HL-60/S4 treated with phorbol 12-myristate 13-acetate at 8.2 ng/mL for 4 days and 3 days (cell line): ENCODE results near the gene TRIM3.

Experiments
- in situ Hi-C: fragments of 300-500 bp; cut with MboI; formaldehyde crosslinking; loops from 2 replicates; pipeline ENCODE4 v1.15.0; 2022; ENCODE audit warnings: low sequenced_read_pairs

TRIM3 gene

DNA sequence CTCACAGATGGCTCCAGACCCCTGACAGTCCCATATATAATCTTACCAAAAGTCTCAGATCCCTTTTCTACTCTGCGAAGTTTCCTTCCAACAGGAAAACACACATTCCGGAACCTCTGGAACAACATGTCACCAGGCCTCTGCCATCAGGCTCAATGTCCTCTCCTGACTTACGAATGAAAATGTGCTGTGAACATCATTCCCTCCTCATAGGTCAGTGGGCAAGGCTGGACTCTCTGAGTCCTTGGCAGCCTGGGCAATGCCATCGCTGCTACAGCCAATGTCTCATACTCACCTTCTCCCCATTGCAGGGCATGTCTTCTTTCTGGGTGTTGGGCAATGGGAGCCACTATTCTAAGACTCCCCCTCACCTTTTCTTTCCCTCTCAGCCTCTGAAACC lies 31.3 kb downstream of the TRIM3 start:
- in situ Hi-C loops, result no loop called here

DNA sequence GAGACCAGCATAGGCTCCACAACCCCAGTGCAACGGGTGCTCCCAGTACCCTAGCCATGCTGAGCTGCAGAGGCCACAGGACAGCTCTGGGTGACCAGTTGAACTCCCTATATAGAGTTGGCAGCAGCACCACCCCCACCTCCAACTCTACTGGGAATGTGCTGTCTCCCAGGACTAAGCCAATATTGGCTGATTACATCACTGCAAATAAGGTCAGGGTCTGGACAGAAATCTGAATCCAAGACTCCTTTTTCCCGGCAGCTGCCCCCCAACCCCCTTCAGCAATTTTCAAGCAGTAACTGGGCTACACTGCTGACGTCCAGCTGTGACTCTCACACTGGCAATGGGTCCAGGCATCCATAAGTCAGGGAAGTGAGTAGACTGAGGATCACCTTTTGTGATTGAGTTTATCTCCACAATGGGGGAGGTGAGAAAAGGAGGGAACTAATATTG lies 32.8 kb downstream of the TRIM3 start, which contains the start of gene HPX:
HPX (minus strand) TSS at position 82 of the 453 bp plus-strand sequence; CDS start at position 58, 24 bp downstream.
- in situ Hi-C loops, result no loop called here

DNA sequence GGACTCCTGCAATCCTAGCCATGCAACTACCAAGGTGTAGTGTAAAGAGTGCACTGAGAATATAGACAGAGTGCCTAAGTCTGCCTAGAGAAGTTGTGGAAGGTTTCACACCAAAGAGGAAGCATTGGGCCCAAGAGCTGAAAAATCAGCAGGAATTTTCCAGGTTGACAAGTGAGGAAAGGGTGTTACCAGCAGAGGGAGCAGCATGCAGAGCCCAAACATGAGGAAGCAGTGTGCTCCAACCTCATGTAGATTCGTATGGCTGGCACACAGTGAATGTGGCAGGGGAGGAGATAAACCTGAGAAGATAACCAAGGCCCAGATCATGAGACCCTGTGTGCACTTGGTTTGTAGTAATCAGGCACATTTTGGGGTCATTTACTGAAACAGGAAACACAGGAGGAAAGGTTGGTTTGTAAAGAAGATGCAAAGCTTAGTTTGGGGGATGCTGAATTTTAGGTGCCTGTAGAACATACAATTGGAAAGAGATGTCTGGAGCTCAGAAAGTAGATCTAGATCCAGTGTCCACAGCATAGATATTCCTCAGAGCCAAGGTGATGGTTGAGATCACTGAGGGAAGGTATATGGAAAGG lies 34.7 kb downstream of the TRIM3 start:
- in situ Hi-C loops, result no loop called here

DNA sequence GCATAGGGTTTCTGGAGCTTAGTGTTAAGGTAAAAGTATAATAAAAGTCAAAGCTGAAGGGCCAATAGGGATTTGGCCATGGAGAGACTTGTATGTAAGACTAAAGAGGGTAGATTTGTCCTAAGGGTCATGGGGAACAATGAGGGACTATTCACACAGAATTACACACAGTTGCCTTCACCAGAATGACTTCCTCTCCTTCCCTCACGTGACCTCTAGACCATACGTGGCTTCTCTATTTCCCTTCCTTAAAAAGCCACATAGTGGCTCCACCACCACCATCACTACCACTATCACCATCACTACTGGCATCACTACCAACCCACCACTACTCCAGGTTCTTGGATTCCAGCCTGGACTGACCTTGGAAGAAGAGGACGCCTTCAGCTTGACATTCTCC lies 35.7 kb downstream of the TRIM3 start:
- in situ Hi-C loops, result no loop called here

DNA sequence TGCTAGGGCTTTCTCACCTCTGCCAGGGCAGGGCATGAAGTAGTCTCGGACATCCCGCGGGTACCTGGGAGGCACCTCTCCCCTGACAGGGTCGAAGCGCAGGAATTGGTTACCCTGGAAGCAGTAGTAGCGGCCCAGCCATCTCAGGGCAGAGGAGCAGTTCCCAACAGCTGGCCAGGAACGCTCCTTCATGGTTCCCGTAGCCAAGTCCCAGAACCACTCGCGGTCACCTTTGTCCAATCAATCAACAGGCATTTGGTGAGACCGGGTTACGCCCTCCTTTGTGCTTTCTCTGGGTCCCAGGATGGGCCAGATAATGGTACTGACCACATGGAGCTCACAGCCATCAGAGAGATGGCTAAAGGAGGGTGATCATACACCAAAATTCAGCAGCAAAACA lies 36.3 kb downstream of the TRIM3 start:
- in situ Hi-C loops, result no loop called here

DNA sequence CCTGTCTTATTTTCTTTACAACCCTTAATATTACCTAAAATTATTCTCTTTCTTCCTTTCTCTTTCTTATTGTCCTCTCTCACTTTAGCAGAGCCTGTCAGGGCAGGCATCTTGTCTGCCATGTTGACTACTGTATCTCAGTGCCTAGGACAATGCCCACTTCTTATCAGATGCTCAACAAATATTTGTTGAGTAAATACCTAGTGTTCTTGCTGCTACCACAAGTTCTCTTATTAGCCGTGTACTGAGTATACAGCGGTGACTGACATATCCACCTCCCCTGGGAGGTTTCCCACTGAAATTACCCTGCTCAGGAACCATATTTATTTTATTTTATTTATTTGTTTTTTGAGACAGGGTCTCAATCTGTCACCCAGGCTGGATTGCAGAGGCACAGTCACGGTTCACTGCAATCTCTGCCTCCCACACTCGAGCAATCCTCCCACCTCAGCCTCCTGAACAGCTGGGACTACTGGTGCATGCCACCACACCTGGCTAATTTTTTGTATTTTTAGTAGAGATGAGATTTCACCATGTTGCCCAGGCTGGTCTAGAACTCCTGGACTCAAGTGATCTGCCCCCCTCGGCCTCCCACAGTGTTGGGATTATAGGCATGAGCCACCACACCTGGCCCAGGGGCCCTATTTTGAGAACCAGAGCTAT lies 39.6 kb downstream of the TRIM3 start:
- in situ Hi-C loops, result no loop called here

DNA sequence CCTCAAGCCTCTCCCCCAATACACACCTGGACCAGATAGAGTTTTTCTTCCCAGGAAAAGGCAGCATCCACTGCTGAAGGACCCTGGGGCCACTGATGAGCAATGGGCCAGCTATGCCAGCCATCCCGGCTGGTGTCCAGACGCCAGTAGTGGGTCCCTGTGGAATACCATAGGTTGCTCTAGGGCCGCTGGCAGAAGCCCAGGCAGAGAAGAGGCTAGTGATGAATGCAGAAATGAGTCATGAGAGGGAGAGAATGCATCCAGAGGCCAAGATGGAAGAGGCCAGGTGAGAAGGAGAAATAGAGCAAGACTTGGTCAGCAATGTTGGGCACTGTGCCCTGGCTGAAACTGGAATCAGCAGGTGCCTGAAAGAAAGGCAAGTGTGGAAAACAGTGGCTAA lies 41.9 kb downstream of the TRIM3 start:
- in situ Hi-C loops, result no loop called here

DNA sequence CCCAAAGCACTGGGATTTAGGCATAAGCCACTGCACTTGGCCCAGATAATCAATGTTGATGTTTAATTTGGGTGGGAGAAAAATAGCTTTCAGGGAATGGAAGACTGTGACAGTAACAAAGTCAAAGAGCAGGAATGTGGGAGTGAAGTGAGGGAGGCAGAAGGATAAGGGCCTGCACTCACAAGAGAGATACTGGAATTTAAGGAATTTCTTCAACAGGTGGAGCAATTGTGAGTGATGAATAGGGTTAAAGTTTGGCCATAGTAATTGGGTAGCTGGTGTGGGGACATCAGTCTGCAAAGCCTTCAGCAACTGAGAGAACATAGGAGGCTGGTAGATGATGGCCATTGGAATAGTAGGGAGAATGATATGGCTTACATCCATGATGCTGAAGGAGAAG lies 46.2 kb downstream of the TRIM3 start:
- in situ Hi-C loops, result no loop called here

DNA sequence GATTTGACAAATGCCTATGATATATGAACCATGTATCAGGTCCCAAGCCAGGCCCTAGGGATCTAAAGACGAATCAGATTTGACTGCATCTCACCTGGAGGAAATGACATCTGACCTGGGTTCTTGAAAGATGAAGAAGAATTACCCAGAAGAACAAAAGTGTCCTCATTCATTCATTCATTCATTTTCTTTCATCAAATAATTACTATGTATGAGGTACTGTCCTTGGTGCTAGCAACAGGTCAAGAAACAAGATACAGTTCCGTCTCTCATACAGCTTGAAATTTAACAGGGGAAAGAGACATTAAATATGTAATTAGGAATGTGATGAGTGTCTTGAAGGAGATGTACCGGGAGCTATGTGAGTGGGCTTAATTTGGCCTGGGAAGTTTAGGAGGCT lies 53.1 kb downstream of the TRIM3 start:
- in situ Hi-C loops, result no loop called here

DNA sequence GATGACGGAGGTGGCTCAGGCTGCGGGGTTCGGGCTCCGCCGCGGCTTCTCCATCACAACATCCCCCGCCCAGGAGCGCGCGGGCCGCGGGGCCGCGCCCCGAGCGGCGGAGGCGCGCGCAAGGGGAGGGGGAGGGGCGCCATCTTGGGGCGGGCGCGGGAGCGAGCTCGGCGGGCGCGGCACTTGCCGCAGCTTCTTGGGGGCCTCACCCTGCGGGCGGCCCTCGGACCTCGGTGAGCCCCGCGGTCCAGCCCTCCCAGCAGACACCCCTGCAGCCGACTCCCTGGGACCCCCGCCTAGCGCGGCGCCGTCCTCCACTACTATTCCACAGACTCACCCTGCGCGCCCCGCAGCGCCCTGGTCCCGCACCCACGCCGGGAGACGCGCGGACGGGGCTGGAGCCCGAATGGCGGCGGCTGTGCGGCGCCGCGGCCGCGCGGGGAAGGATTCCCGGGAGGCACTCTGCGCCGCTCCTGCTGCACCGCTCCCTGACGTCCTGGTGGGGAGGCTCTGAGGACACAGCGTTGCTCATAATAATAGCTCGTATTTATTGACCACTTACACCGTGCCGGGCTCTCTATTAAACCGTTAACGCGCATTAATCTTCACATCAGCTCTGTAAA lies 54.6 kb downstream of the TRIM3 start, which contains the start of gene APBB1:
APBB1 (minus strand) TSS at position 86 of the 623 bp plus-strand sequence. CDS start 7,747 bp downstream, outside the sequence.
- in situ Hi-C loops, result no loop called here

DNA sequence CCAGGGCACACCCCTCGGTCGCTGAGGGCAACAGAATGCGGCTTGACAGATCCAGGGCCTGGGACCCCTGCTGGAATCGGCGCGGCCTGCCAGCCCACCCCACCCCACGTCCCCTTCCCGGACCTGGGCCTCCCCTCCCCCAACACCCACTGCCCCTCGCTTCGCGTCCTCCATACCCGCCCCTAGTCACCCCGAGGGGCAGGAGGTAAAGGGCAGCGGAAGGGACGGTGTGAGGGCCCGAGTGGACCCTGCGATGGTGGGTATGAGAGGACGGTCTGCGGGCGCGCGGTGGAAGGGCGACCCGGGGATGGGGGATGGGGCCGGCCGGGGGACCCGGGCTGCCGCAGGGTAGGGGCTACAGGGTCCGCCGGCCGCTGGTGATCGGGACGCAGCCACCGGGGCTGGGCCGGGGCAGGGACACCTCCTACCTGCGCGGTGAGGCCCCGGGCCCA lies 55.2 kb downstream of the TRIM3 start:
- in situ Hi-C loops, result no loop called here

DNA sequence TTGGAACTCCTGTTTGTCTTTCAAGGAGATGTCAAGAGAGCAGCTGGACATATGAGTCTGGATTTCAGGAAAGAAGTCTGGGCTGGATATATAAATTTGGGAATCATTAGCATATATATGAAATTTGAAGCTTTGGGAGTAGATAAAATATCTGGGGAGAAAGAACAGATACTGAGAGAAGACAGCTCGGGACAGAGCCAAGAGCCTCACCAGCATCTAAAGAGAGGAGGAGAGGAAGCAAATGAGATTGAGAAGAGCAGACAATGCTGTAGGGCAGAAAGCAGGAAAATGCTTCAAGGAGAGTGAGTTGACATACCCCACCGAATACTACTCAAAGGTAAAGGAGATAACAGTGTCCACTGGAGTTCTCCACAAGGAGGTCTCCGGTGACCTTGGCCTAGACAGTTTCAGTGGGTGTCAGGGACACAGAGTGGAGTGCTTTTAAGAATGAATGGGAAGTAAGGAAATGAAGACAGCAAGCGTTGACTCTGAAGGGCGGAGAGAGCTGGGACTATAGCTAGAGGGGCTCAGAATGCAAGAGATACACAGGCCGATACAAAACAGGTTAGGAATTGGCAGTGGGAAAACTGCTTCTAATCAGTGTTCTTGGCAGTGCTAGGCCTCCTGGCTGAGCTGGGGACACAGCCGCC lies 55.7 kb downstream of the TRIM3 start:
- in situ Hi-C loops, result no loop called here

DNA sequence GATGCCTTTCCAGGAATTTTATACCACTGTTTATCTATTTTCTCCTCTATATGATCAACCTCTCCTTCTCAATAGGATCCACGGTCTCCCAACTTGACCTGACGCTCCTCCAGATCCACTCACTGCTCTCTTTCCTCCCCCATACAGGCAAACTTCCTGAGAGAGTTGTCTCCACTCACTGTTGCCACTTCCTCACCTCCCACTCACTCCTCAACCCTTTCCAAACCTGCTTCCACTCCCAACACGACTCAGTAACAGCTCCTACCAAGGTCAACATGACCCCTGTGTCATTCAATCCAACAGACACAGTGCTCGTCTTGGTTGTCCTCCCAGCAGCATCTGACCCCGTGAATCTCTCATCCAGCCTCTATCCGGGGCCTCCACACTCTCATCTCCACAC lies 57.9 kb downstream of the TRIM3 start:
- in situ Hi-C loops, result no loop called here

DNA sequence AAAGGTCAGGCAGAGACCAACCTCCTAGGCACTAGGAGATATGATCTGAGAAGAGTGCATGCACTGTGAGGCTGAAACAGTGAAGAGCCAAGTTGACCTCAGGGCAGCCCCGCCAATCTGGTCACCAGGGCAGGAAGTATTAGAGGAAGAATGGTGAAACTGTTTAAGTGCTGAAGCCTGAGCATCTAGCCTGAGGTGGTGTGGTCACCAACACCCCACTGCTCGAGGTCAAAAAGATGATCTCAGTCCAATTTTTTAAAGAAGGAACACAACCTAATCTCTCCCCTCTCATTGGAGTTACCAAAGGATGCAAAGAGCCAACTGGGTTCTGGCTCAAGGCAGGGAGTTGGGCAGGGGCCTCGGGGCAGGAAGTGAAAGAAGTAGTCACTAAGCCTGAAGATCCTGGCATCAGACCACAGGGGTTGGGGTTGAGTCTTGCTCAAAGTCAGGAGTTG lies 58.8 kb downstream of the TRIM3 start:
- in situ Hi-C loops, result no loop called here

DNA sequence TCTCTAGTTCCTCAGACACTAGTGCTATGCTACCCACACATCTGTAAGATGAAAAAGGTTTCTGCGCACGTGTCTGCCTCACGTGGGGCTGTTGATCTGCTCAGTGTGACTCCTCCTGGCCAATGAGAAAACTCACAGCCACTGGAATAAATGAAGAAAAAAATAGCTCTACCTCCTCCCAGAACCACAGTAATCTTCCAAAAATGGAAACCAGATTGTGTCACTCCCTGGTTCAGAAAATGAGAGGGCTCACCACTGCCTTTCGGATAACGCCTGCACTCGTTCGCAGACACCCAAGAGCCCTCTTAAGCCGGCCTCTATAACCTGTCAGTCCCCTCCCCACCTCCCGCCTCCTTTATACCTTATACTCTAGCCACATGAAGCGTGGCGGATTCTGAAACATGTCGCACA lies 59.9 kb downstream of the TRIM3 start:
- in situ Hi-C loops, result no loop called here

DNA sequence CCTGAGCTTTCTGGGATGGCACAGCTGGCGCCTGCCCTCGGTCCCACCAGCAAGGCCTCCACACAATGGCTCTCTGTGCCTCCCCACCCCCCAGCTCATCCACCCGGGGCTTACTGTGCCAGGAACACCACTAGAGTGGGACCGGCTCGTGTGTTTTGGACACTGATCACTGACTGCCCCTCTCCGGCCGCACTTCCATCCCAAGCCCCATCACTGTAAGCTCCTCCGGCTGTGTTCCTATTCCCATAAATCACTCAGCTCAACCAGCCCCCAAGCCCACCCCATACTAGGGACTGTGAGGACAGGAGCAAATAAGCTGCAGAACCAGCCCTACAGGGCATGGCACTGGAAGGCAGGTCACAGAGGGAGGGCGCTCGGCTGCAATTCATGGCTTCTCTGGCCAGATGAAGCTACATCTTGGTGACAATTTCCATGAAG lies 62.1 kb downstream of the TRIM3 start:
- in situ Hi-C loops, result no loop called here

DNA sequence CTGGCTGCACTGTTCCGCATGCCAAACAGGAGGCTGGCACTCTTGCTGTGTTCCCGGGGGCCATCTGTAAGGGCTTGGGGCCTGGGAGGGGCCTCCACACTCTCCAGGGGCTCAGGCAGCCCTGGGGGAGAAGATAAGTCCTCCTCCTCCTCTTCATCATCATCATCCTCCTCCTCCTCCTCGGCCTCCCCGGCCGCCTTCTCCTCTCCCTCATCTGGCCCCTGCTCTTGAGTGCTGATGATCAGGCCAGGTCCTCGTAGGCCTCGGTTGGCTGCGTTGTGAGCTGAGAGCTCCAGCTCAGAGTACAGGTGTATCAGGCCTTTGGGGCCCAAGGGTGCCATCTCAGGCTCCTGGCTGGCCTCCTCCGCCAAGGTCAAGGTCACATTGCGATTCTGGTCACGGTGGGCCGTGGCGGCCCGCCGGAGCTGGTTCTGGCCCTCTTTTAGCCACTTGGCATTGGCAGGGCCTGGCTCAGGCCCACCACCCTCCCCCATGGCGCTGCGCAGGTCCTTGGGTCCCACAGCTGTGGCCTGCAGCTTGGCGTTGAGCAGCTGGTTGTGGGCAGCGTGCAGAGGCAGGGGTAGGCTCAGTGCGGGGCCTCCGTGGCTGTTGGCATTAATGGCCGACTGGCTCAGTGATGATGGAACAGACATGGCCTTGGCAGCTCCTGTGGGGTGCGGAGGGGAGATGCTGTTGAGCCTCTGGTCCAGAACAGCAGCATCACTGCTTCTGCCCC lies 62.9 kb downstream of the TRIM3 start:
- in situ Hi-C loops, result no loop called here

DNA sequence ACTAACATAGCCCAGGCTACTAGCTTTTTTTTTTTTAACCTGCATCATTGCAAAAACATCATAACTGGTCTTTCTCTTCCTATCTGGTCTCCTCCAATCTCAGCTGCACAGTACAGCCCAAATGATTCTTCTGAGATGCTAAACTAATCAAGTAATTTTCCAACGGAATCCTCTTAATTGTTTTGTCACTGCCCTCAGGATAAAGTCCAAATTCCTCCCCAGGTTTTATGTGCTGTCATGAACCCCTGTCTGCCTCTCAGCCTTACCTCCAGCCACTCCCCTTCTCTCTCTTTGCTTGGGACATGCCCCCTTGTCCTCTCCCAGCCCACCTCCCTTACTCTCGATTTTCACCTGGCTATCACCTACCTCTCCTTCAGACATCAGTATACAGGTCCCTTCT lies 67.4 kb downstream of the TRIM3 start:
- in situ Hi-C loops, result no loop called here

DNA sequence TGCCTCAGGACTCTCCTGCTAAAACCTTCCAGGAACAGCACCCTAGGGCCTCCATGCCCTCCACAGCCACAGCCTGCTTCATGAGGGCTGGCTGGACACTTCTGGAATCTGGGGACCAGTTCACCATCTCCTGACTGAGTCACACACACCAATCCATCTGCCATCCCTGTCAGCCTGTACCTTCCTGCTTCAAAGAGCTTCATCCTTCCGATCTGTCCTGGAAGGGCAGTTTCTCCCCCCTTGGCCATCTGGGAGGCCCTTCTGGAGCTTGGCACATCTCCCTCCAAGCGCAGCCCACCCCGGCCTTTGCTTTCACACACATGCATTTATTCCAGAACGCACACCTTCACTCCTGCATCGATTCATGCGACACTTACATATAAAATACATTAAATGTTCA lies 67.9 kb downstream of the TRIM3 start:
- in situ Hi-C loops, result no loop called here

DNA sequence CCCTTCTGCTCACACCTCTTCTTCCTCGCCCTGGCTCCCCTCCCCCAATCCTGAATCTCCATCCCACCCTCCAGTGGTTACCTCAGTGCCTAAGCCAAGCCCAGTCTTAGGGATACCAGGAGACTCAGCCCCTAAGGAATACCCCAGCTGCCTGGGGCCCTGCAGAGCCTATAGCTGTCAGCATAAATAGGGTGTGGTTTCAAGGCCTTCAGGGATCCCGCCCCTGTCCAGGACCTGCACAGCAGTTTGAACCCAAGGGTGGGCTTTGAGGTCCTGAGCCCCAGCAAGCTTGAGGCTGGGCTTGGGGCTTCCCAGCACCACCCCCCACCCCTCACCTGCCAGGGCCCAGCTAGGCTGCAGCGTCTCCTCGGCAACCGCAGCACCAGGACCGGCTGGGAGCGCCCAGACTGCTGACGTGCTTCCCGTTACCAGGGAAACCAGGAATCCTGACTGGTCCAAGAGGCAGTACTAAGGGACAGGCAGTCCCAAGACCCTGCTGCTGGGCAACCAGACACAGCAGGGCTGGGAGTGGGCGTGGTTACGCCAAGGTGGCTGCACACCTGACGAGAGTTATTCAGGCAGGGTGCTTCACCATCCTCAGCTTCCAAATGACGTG lies 68.6 kb downstream of the TRIM3 start:
- in situ Hi-C loops, result no loop called here
